Fibroblast of mammary gland (primary cell): ENCODE data around the gene PLXNA2.

ENCODE experiments used
- DNase-seq: peaks from one replicate; pipeline ENCODE4 v3.0.0-alpha.2; 2010; ENCODE audit warnings: low read depth
- H3K4me3 ChIP-seq: 2 replicates; pipeline ENCODE4 v1.5.1; 2011; ENCODE audit warnings: low read depth, mild to moderate bottlenecking, low read length, moderate library complexity; ENCODE audit not compliant: control insufficient read depth
- TF ChIP-seq, protein P1 (sequence below): conservative IDR thresholded peaks from 2 replicates; pipeline ENCODE4 v1.5.1; 2011; ENCODE audit warnings: low read depth, low read length, inconsistent platforms; ENCODE audit not compliant: control insufficient read depth, insufficient read depth

PLXNA2 gene

DNA sequence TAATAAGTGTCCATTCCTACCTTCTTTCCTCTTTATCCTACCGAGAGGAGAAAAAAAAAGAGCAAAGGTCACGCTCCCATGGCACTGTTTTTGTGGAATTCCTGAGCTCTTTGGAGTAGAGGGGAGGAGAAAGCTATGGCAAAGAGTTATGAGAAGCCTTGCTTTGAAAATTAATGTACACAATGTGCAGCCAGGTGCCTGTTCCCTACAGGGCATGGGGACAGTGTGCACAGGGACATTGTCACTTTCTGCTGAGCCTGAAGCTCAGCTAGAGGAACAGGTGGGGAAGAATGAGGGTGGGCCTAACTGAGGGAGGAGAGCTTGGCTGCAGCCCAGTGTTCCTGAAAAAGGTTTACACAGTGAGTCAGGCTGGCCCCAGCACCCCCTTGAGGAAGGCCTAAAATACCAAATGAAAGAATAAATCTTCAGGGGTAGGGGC lies 66.1 kb downstream of the PLXNA2 start:
- TF ChIP-seq, protein P1, sequence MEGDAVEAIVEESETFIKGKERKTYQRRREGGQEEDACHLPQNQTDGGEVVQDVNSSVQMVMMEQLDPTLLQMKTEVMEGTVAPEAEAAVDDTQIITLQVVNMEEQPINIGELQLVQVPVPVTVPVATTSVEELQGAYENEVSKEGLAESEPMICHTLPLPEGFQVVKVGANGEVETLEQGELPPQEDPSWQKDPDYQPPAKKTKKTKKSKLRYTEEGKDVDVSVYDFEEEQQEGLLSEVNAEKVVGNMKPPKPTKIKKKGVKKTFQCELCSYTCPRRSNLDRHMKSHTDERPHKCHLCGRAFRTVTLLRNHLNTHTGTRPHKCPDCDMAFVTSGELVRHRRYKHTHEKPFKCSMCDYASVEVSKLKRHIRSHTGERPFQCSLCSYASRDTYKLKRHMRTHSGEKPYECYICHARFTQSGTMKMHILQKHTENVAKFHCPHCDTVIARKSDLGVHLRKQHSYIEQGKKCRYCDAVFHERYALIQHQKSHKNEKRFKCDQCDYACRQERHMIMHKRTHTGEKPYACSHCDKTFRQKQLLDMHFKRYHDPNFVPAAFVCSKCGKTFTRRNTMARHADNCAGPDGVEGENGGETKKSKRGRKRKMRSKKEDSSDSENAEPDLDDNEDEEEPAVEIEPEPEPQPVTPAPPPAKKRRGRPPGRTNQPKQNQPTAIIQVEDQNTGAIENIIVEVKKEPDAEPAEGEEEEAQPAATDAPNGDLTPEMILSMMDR = no peak
- no peak overlapping the region for H3K4me3 ChIP-seq
- DNase-seq = no peak

DNA sequence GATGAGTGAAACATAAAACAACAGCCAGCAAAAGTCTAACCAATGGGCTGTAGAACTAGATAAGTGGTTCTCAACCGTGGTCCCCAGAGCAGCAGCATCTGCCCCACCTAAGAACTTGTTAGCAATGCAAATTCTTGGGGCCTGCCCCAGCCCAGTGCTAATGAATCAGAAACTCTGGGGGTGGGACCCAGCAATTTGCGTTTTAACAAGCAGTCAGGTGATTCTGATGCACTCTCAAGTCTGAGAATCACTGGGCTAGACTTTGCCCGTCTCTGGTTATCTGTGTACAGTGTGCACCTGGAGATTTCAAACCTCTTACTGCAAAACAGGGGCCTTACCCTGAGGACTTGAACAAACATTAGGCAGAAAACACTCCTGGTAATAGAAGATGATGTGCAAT lies 66.5 kb downstream of the PLXNA2 start:
- TF ChIP-seq, protein P1 = no peak
- DNase-seq = no peak

DNA sequence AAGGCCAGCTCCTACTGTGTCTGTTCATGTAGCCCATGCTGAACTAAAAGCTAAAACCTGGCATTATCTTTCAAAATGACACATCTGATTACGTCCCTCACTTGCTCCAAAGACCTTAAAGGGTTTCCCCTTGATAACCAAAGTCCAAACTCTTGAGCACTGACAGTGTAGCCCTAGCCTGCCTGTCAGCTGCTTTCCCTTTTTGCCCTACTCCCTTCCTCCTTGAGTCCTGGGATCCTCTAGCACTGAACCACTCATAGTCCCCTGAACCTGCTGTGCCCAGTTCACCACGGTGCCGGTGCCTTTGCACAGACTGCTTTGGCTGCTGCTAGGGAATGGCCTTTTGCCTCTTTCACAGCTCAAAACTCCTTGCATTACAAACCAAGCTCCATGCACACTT lies 67.5 kb downstream of the PLXNA2 start:
- no peak overlapping the region for H3K4me3 ChIP-seq
- TF ChIP-seq, protein P1 = no peak
- DNase-seq = no peak

More for the DNA sequence above, 66.5 kb downstream of the PLXNA2 start:
- no peak overlapping the region for H3K4me3 ChIP-seq

DNA sequence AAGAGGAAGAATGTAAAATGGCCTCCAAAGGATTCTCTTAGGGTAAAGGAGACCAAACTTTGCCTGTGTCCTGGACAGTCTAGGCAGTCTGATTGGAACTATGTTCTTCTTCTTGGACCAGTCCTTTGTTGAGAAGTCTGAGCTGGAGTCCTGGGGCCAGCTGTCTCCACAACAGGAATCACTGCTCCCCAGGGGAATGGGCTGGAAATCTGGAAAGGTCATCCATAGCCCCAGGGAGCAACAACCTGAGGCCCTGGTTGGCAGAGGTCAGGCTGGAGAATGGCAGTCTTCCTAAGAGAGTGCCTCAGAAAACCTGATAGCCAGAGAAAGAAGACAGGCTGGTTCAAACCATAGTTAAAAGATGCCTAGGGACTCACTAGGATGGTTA lies 68.7 kb downstream of the PLXNA2 start:
- TF ChIP-seq, protein P1 = no peak
- no peak for DNase-seq
- no peak overlapping the region for H3K4me3 ChIP-seq

DNA sequence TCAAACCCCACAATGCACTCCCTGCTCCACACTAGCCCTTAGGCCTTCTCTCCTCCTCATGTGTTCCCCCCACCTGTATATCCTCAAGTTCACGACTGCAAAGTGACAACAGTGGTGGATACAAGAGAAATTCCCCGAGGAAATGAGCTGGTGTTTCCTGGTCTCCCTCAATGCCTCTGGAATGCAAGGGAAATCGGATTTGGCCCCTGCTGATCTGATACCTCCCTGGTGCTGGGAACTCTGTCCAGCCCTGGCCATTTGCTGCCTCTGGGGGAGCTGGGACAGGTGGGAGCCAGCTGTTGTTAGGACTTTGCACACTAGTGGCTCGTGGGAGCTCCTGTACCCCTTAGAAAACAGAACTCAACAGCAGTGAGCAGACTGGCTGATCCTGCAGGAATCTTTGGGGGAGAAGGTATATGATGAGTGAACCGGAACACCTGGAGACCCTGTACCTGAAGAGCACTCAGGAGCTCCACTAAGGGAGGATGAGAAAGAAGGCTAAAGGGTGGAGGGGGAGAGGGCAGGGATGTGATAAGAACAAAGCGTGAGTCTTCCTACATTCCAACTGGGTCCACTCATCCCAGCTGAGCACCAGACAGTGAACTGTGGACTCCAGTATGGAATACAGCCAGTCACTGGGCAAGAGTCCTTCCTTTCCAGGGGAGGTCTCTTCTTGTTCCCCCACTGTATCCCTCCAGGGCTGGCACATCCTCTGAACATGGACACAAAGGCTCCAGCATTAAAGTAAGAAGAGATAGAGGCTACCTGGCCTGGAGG lies 69.3 kb downstream of the PLXNA2 start:
- H3K4me3 ChIP-seq = no peak overlapping the region
- peak; percentile 56 for DNase-seq
- TF ChIP-seq, protein P1 = no peak

DNA sequence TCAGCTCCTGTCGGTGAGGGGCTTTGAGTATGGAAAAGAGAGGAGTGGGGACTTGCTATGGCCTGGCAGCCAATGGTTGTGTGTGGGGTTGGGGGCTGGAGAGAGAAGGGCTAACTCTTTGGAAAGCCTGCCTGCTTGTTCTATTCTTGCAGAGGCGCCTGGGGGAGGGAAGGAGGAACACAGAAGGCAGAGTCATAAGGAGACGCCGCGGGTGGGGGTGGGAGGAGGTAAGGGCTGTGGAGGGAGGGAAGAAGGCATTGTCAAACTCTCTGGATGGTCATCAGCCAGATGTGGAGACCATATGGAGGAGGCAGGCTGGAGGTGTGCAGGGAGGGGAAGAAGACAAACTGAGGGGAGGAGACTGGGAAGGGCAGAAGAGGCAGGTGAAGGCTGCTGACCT lies 70.0 kb downstream of the PLXNA2 start:
- TF ChIP-seq, protein P1 = no peak
- DNase-seq = no peak
- H3K4me3 ChIP-seq = no peak overlapping the region
